Measurements from ENCODE around the gene GYS1.
"Not testable (repeated sequence)": the region's sequence is repeated elsewhere in the genome, so short reads cannot be mapped to it uniquely, and the experiment has no call there.

GRCh38 chr19:49042666-49043065 is 49.6 kb upstream of the GYS1 start:
- TF ChIP-seq POLR2AphosphoS5, CTCF (IDR thresholded peaks at IDR 0.05): not testable (repeated sequence)

Data from stomach (tissue), 4 donors.